HTR-8/SVneo (cell line): ENCODE measurements around the gene MAL.
"Not testable (repeated sequence)": the region's sequence is repeated elsewhere in the genome, so short reads cannot be mapped to it uniquely, and the experiment has no call there.

Experiments used
- DNase-seq: peaks from one replicate; pipeline ENCODE4 v3.0.0; 2011; ENCODE audit warnings: low spot score, mixed read lengths; ENCODE audit not compliant: insufficient read length
- FAIRE-seq: peaks from 2 replicates; lab custom pipeline; 2011; peaks lifted over from hg19 to GRCh38; lab: Jason Lieb, UNC

The MAL gene

GRCh38 chr2:95030496-95030895 is 5.0 kb downstream of the MAL start:
- FAIRE-seq (peak; percentile 59), DNase-seq (no peak)

GRCh38 chr2:95031076-95031725 is 5.7 kb downstream of the MAL start:
- no peak for DNase-seq
- peak; percentile 31 for FAIRE-seq

- FAIRE-seq: no peak
- no peak for DNase-seq
Measured at GRCh38 chr2:95031726-95032116, 6.2 kb downstream of the MAL start.

- DNase-seq (no peak), FAIRE-seq (no peak)
Measured at GRCh38 chr2:95032341-95032740, 6.8 kb downstream of the MAL start.

- no peak for FAIRE-seq
- no peak for DNase-seq
Measured at GRCh38 chr2:95032868-95033603, 7.5 kb downstream of the MAL start.

- DNase-seq: peak; percentile 58
- no peak for FAIRE-seq
Measured at GRCh38 chr2:95034221-95034620, 8.7 kb downstream of the MAL start.

- no peak for DNase-seq
- FAIRE-seq: no peak
Measured at GRCh38 chr2:95034818-95035217, 9.3 kb downstream of the MAL start.

- FAIRE-seq (no peak), DNase-seq (no peak)
Measured at GRCh38 chr2:95036596-95037383, 11.3 kb downstream of the MAL start.

- FAIRE-seq (peak; percentile 99), DNase-seq (no peak)
Measured at GRCh38 chr2:95037384-95037839, 11.9 kb downstream of the MAL start.

- not testable (repeated sequence) for FAIRE-seq, DNase-seq
Measured at GRCh38 chr2:95037841-95038585, 12.5 kb downstream of the MAL start.

- DNase-seq (no peak), FAIRE-seq (no peak)
Measured at GRCh38 chr2:95038635-95039298, 13.3 kb downstream of the MAL start.

GRCh38 chr2:95039363-95039762 is 13.9 kb downstream of the MAL start:
- FAIRE-seq (no peak), DNase-seq (no peak)

- FAIRE-seq: no peak
Measured at GRCh38 chr2:95039978-95040377, 14.5 kb downstream of the MAL start.

GRCh38 chr2:95040426-95040825 is 14.9 kb downstream of the MAL start:
- FAIRE-seq: no peak
- no peak for DNase-seq

More at GRCh38 chr2:95039978-95040377, 14.5 kb downstream of the MAL start:
- no peak for DNase-seq

- FAIRE-seq (no peak), DNase-seq (no peak)
Measured at GRCh38 chr2:95041060-95041823, 15.7 kb downstream of the MAL start.

GRCh38 chr2:95041824-95042442 is 16.4 kb downstream of the MAL start:
- DNase-seq (no peak), FAIRE-seq (no peak)

GRCh38 chr2:95042472-95043271 is 17.2 kb downstream of the MAL start:
- FAIRE-seq: no peak
- no peak for DNase-seq
